Activated naive CD4-positive, alpha-beta T cell treated with anti-CD3 and anti-CD28 coated beads, Interleukin-2, amount 50 U/mL, for 24 hours (primary cell): ENCODE measurements around the gene PKDCC.

Experiments
- H3K27ac Mint-ChIP-seq: one replicate; pipeline ENCODE4 v1.8.0; 2021; ENCODE audit warnings: mild to moderate bottlenecking, mixed read lengths
- H3K27me3 Mint-ChIP-seq: one replicate; pipeline ENCODE4 v1.8.0; 2021; ENCODE audit warnings: mixed read lengths
- H3K36me3 Mint-ChIP-seq: one replicate; pipeline ENCODE4 v1.8.0; 2021; ENCODE audit warnings: mixed read lengths
- H3K4me1 Mint-ChIP-seq: one replicate; pipeline ENCODE4 v1.8.0; 2021; ENCODE audit warnings: mixed read lengths
- H3K4me3 Mint-ChIP-seq: one replicate; pipeline ENCODE4 v1.8.0; 2021; ENCODE audit warnings: mild to moderate bottlenecking, mixed read lengths
- H3K9me3 Mint-ChIP-seq: one replicate; pipeline ENCODE4 v1.8.0; 2021; ENCODE audit warnings: mixed read lengths

Gene PKDCC

DNA sequence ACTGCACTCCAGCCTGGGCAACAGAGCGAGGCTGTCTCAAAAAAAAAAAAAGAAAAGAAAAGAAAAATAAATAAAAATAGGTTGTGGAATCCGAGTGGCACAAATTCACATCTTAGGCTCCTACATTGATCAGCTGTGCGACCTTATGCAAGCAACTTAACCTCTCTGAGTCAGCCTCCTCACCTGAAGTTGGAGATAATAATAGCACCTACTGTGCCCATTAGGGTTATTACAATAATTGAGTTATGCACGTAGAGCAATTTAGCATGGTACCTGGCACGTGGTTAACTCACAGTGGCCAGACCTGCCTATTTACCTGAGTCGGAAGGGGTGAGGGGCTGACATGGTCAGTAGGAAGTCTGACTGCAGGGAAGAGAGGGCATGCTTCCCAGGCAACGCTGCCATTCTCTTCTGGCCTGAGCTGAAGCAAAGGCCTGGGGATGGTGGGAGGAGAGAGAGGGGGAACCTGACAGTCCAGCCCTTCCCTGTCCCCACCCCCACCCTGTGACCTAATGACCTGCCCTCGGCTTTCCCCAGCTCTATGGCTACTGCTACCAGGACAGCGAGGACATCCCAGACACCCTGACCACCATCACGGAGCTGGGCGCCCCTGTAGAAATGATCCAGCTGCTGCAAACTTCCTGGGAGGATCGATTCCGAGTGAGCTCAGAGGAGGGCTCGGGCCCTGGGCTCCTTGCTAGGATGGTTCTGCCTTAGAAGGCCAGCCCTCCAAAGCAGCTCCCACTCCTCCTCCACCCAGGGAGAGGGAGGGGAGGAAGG is 5.1 kb downstream of the PKDCC start:
- no peak overlapping the region for H3K4me3 Mint-ChIP-seq
- no peak overlapping the region for H3K27ac Mint-ChIP-seq
- no peaks in the 10 kb centered on the region for H3K36me3 Mint-ChIP-seq
- peaks cover 15% of the 10 kb centered on the region for H3K27me3 Mint-ChIP-seq
- no peaks in the 10 kb centered on the region for H3K9me3 Mint-ChIP-seq
- no peaks in the 10 kb centered on the region for H3K4me1 Mint-ChIP-seq

- peaks cover 15% of the 10 kb centered on the region for H3K27me3 Mint-ChIP-seq
- no peaks in the 10 kb centered on the region for H3K4me1 Mint-ChIP-seq
- no peak overlapping the region for H3K4me3 Mint-ChIP-seq
- no peaks in the 10 kb centered on the region for H3K36me3 Mint-ChIP-seq
- no peaks in the 10 kb centered on the region for H3K9me3 Mint-ChIP-seq
- H3K27ac Mint-ChIP-seq = no peak overlapping the region
These were observed 5.6 kb downstream of the PKDCC start for GRCh38 chr2:42053482-42053790.

- H3K27me3 Mint-ChIP-seq = peaks cover 9% of the 10 kb centered on the region
- no peak overlapping the region for H3K27ac Mint-ChIP-seq
- no peaks in the 10 kb centered on the region for H3K4me1 Mint-ChIP-seq
- no peaks in the 10 kb centered on the region for H3K36me3 Mint-ChIP-seq
- no peaks in the 10 kb centered on the region for H3K9me3 Mint-ChIP-seq
- no peak overlapping the region for H3K4me3 Mint-ChIP-seq
These were observed 6.2 kb downstream of the PKDCC start for GRCh38 chr2:42053791-42054701.

DNA sequence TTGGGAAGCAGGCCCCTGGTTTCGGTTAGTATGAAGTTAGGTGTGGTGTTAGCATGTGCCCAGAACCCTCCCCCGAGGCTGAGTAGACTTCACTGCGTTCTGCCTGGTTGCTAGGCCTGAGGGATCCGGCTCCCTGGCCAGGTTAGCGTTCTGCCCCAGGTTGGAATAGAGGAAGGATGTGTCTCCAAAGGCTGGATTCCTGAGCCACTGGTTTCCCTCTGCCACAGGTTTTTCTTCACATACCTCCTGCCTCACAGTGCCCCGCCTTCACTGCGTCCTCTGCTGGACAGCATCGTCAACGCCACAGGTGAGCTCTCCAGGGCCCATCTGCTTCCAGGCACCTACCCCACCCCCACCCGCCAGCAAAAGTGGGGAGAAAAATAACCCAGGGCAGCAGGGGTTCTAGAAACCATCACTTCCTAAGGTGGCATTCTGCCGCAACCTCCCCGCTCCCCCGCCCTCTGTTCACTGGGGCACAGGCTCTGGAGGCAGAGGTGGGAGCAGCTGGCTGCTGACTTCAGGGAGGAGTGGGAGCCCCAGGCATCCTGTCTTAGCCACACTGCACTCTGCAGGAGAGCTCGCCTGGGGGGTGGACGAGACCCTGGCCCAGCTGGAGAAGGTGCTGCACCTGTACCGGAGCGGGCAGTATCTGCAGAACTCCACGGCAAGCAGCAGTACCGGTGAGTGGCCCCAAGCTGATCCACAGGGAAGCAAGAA is 7.1 kb downstream of the PKDCC start:
- no peak overlapping the region for H3K4me3 Mint-ChIP-seq
- no peaks in the 10 kb centered on the region for H3K4me1 Mint-ChIP-seq
- H3K36me3 Mint-ChIP-seq = no peaks in the 10 kb centered on the region
- H3K27me3 Mint-ChIP-seq = peaks cover 6% of the 10 kb centered on the region
- no peak overlapping the region for H3K27ac Mint-ChIP-seq
- no peaks in the 10 kb centered on the region for H3K9me3 Mint-ChIP-seq

- Mint-ChIP-seq H3K4me1 (no peaks in the 10 kb centered on the region), H3K9me3 (no peaks in the 10 kb centered on the region), H3K27ac (no peak overlapping the region), H3K36me3 (no peaks in the 10 kb centered on the region), H3K4me3 (no peak overlapping the region), H3K27me3 (peaks cover 1% of the 10 kb centered on the region)
These were observed 8.0 kb downstream of the PKDCC start for GRCh38 chr2:42055573-42056514.

DNA sequence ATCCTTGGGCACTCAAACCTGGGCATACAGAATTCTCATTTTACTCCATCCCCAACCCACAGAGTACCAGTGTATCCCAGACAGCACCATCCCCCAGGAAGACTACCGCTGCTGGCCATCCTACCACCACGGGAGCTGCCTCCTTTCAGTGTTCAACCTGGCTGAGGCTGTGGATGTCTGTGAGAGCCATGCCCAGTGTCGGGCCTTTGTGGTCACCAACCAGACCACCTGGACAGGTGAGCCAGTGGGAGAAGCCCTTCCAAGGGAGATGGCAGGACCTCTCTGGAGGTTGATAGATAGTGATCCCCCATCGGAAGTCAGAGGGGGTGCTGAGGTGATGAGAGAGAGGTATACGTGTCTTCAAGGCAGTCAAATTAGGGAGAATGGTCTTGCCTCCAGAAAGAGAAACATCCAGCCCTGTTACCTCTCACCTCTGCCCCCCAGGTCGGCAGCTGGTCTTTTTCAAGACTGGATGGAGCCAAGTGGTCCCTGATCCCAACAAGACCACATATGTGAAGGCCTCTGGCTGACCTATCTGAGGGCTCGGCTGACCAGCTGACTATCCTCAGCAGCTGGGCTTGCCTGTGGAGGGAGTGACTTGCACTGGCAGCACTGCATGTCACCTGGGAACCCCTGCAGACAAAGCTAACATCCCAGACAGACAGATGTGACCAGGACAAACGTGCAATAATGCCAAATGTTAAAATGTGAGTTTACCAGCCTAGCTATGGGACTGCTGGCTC is 9.5 kb downstream of the PKDCC start:
- Mint-ChIP-seq H3K4me3 (no peak overlapping the region), H3K27ac (no peak overlapping the region), H3K9me3 (no peaks in the 10 kb centered on the region), H3K36me3 (no peaks in the 10 kb centered on the region), H3K4me1 (no peaks in the 10 kb centered on the region), H3K27me3 (peaks cover 1% of the 10 kb centered on the region)

GRCh38 chr2:42057902-42058450 is 10.2 kb downstream of the PKDCC start:
- Mint-ChIP-seq H3K9me3 (no peaks in the 10 kb centered on the region), H3K27ac (no peak overlapping the region), H3K36me3 (no peaks in the 10 kb centered on the region), H3K27me3 (peaks cover 1% of the 10 kb centered on the region), H3K4me3 (no peak overlapping the region), H3K4me1 (no peaks in the 10 kb centered on the region)

DNA sequence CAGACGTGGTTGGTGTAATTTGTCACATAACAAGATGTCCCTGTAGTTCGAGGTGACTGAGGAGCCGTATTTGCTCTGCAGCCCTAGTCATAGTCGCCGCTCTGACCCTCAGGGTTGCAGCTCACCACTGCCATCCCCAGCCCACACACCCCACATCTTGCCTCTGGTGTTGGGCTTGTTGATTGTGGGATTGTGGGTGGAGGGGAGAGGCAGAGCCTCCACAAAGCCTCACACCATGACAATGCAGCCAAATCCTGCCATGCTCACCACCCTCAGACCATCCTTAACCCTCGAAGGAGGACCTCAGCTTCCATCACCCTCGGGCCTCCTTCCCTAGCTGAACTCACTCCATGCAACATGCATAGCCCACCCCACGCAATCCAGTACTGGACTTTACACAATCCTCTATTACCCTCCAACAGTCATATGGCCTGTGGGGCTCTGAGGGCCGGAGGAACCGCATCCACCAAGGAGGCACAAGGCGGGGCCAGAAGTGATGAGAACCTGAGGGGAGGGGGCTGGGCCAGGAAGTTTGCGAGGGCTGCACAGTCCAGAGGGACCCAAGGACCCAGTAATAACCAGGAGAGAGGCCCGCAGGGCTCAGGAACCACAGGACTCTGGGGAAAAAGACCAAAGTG is 11.6 kb downstream of the PKDCC start:
- H3K27ac Mint-ChIP-seq = no peak overlapping the region
- H3K4me3 Mint-ChIP-seq = no peak overlapping the region
- H3K9me3 Mint-ChIP-seq = no peaks in the 10 kb centered on the region
- no peaks in the 10 kb centered on the region for H3K4me1 Mint-ChIP-seq
- H3K36me3 Mint-ChIP-seq = no peaks in the 10 kb centered on the region
- no peaks in the 10 kb centered on the region for H3K27me3 Mint-ChIP-seq

DNA sequence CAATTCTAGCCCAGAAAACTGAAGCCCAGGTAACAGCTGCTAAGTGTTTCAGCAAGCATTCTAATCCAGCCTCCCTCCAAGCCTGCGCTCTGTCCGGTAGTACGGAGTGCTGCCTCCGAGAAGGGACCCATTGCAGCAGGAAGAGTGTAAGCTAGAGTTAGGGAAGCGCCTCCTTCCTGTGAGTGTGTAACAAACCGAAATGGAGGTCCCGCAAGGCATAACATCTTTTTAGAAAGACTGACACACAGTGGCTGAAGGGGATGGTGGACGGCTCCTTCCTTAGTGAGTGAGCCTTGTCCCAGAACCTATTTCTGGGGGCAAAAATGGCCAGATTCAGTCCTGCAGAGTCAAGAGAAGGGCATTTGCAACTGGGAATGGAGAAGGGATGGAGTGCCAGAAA is 12.2 kb downstream of the PKDCC start:
- H3K9me3 Mint-ChIP-seq = no peaks in the 10 kb centered on the region

GRCh38 chr2:42060718-42061619 is 13.1 kb downstream of the PKDCC start:
- H3K27me3 Mint-ChIP-seq = no peaks in the 10 kb centered on the region
- H3K9me3 Mint-ChIP-seq = no peaks in the 10 kb centered on the region
- H3K27ac Mint-ChIP-seq = no peak overlapping the region
- no peak overlapping the region for H3K4me3 Mint-ChIP-seq
- no peaks in the 10 kb centered on the region for H3K36me3 Mint-ChIP-seq
- H3K4me1 Mint-ChIP-seq = no peaks in the 10 kb centered on the region

More for the DNA sequence above, 12.2 kb downstream of the PKDCC start:
- no peaks in the 10 kb centered on the region for H3K4me1 Mint-ChIP-seq
- H3K36me3 Mint-ChIP-seq = no peaks in the 10 kb centered on the region
- H3K4me3 Mint-ChIP-seq = no peak overlapping the region
- H3K27ac Mint-ChIP-seq = no peak overlapping the region
- H3K27me3 Mint-ChIP-seq = no peaks in the 10 kb centered on the region

DNA sequence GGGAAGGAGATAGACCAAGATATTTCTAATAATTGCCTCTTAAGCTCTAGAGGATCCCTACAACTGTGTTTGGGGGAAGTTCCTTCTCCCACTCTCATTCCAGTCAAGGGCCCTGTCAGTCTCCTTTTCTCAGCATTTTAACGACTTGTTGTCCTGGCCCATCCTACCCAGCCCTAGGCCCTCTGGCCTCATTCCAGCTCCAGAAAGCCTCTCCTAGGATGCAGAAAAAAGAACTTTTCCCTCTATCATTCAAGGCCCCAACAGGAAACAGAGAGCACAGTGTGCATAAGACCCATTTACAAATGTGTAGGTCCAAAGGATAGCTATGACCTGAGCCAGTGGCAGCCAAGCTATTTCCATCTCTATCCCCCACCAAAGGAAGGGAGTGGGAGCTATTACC is 14.0 kb downstream of the PKDCC start:
- H3K36me3 Mint-ChIP-seq = no peaks in the 10 kb centered on the region
- H3K27me3 Mint-ChIP-seq = no peaks in the 10 kb centered on the region
- H3K27ac Mint-ChIP-seq = no peak overlapping the region
- no peaks in the 10 kb centered on the region for H3K9me3 Mint-ChIP-seq
- no peaks in the 10 kb centered on the region for H3K4me1 Mint-ChIP-seq
- no peak overlapping the region for H3K4me3 Mint-ChIP-seq

DNA sequence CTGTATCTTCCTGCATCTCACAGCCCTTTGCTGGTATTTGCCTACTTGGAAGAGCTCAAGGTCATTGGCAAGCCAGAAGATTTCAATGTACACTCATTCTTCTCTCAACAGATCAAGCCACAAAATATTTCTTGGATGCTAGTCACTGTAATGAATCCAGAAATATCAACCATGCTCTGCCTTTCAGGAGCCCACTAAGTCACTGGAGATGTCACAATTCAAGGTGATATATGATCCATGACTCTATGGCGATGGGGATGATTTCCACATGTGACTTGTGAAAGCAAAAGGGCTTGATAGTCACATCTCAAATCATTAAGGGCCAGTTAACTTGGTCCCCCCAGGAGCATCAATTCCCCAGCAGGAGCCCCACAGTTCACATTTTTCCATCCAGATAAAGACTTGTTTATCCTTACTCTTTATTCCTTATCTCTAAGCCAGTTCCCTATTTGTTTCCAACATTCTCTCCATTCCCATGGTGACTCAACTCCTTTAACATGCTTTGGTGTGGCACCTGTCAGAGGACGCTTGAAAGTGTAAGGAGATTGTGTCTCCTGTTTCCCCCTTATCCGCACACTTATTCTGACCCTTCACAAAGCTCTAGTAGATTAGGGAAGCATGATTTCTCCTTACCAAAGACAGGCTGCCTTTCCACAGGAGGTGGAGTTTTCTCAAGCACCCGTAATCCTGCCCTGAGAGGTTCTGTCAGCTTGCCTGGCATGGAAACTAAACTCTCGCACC is 15.8 kb downstream of the PKDCC start:
- Mint-ChIP-seq H3K4me1 (no peaks in the 10 kb centered on the region), H3K36me3 (no peaks in the 10 kb centered on the region), H3K27ac (no peak overlapping the region), H3K9me3 (no peaks in the 10 kb centered on the region), H3K27me3 (peaks cover 9% of the 10 kb centered on the region), H3K4me3 (no peak overlapping the region)
